Measurements from ENCODE around the gene HDAC4.

Gene HDAC4

GRCh38 chr2:239118264-239118663 is 282.6 kb downstream of the HDAC4 start:
- no peaks in the 10 kb centered on the region for H3K79me2 ChIP-seq (ENCODE audit: insufficient read depth, low read length)
- no peaks in the 10 kb centered on the region for H3K9me3 ChIP-seq (ENCODE audit: insufficient read depth, low read length)
- H3K9ac ChIP-seq (ENCODE audit: low read length) = no peak overlapping the region
- no peaks in the 10 kb centered on the region for H4K20me1 ChIP-seq (ENCODE audit: low read depth, low read length)
- no peak overlapping the region for H3K4me2 ChIP-seq (ENCODE audit: low read depth, low read length, poor library complexity, severe bottlenecking)
- H3K27ac ChIP-seq (ENCODE audit: low read depth, low read length) = no peak overlapping the region
- H3K4me3 ChIP-seq (ENCODE audit: insufficient read depth, low read length, poor library complexity, severe bottlenecking) = no peak overlapping the region
- no peaks in the 10 kb centered on the region for H3K9me2 ChIP-seq (replicated peaks; ENCODE audit: insufficient read depth, low read length)
- H3F3A ChIP-seq (ENCODE audit: insufficient read depth) = no peaks in the 10 kb centered on the region
- TF ChIP-seq CTCF (IDR thresholded peaks at IDR 0.05; ENCODE audit: insufficient read depth, low read length, poor library complexity, severe bottlenecking) (no peak), EZH2phosphoT487 (conservative IDR thresholded peaks at IDR 0.05; ENCODE audit: low read length) (no peak)
- H3K36me3 ChIP-seq (ENCODE audit: low read length) = no peaks in the 10 kb centered on the region
- H3K27me3 ChIP-seq (ENCODE audit: low read length) = no peaks in the 10 kb centered on the region
- no peak overlapping the region for H2AFZ ChIP-seq (ENCODE audit: low read depth, low read length, severe bottlenecking)

- Histone ChIP-seq H3K4me2 (ENCODE audit: low read depth, low read length, poor library complexity, severe bottlenecking) (no peak overlapping the region), H2AFZ (ENCODE audit: low read depth, low read length, severe bottlenecking) (no peak overlapping the region), H3K9me2 (replicated peaks; ENCODE audit: insufficient read depth, low read length) (no peaks in the 10 kb centered on the region), H3K9ac (ENCODE audit: low read length) (no peak overlapping the region), H3K79me2 (ENCODE audit: insufficient read depth, low read length) (no peaks in the 10 kb centered on the region), H3K36me3 (ENCODE audit: low read length) (no peaks in the 10 kb centered on the region), H3K27me3 (ENCODE audit: low read length) (no peaks in the 10 kb centered on the region), H3F3A (ENCODE audit: insufficient read depth) (no peaks in the 10 kb centered on the region), H3K27ac (ENCODE audit: low read depth, low read length) (no peak overlapping the region), H3K9me3 (ENCODE audit: insufficient read depth, low read length) (no peaks in the 10 kb centered on the region), H3K4me3 (ENCODE audit: insufficient read depth, low read length, poor library complexity, severe bottlenecking) (no peak overlapping the region), H4K20me1 (ENCODE audit: low read depth, low read length) (no peaks in the 10 kb centered on the region)
- TF ChIP-seq EZH2phosphoT487 (conservative IDR thresholded peaks at IDR 0.05; ENCODE audit: low read length) = no peak
- TF ChIP-seq CTCF (IDR thresholded peaks at IDR 0.05; ENCODE audit: insufficient read depth, low read length, poor library complexity, severe bottlenecking) = no peak
These were observed 283.0 kb downstream of the HDAC4 start for GRCh38 chr2:239117831-239118230.

GRCh38 chr2:239116456-239117246 is 284.2 kb downstream of the HDAC4 start:
- no peak overlapping the region for H2AFZ ChIP-seq (ENCODE audit: low read depth, low read length, severe bottlenecking)
- H3K9me3 ChIP-seq (ENCODE audit: insufficient read depth, low read length) = no peaks in the 10 kb centered on the region
- no peaks in the 10 kb centered on the region for H3K27me3 ChIP-seq (ENCODE audit: low read length)
- H3K9ac ChIP-seq (ENCODE audit: low read length) = no peak overlapping the region
- TF ChIP-seq CTCF (IDR thresholded peaks at IDR 0.05; ENCODE audit: insufficient read depth, low read length, poor library complexity, severe bottlenecking) (no peak), EZH2phosphoT487 (conservative IDR thresholded peaks at IDR 0.05; ENCODE audit: low read length) (no peak)
- H3K4me3 ChIP-seq (ENCODE audit: insufficient read depth, low read length, poor library complexity, severe bottlenecking) = no peak overlapping the region
- H3K79me2 ChIP-seq (ENCODE audit: insufficient read depth, low read length) = no peaks in the 10 kb centered on the region
- no peak overlapping the region for H3K4me2 ChIP-seq (ENCODE audit: low read depth, low read length, poor library complexity, severe bottlenecking)
- H3F3A ChIP-seq (ENCODE audit: insufficient read depth) = no peaks in the 10 kb centered on the region
- H4K20me1 ChIP-seq (ENCODE audit: low read depth, low read length) = no peaks in the 10 kb centered on the region
- no peaks in the 10 kb centered on the region for H3K36me3 ChIP-seq (ENCODE audit: low read length)
- H3K27ac ChIP-seq (ENCODE audit: low read depth, low read length) = no peak overlapping the region
- no peaks in the 10 kb centered on the region for H3K9me2 ChIP-seq (replicated peaks; ENCODE audit: insufficient read depth, low read length)
